GM18505 (cell line): ENCODE results near the gene ADAMTS2.

Experiments used
- ATAC-seq: cut with Tn5 transposase; IDR thresholded peaks from one replicate; pipeline ENCODE4 v1.9.1; 2021; ENCODE audit not compliant: unreplicated experiment
- POLR2A ChIP-seq: IDR thresholded peaks from 4 replicates; pipeline ENCODE4 v1.6.1; 2011; ENCODE audit warnings: borderline replicate concordance; ENCODE audit not compliant: insufficient read depth, insufficient read length; ENCODE audit errors: extremely low read depth

The ADAMTS2 gene

DNA sequence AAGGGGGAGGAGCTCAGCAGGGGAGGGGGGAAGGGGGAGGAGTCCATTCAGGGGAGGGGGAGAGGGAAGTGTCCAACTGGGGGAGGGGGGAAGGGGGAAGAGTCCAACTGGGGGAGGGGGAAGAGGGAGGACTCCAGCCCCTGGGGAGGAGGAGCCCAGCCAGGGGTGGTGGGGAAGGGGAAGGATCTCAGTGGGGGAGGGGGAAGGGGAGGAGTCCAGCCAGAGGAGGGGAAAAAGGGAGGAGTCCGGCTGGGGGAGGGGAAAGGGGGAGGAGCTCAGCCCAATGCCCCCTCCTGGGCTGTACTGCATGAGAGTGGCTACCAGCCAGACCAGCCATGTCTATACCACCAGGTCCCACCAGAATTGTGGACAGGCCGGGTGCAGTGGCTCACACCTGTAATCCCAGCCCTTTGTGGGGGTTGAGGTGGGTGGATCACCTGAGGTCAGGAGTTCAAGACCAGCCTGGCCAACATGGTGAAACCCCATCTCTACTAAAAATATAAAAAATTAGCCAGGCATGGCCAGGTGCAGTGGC is 30.6 kb upstream of the ADAMTS2 start:
- ATAC-seq: no peak
- no peak for TF ChIP-seq POLR2A

DNA sequence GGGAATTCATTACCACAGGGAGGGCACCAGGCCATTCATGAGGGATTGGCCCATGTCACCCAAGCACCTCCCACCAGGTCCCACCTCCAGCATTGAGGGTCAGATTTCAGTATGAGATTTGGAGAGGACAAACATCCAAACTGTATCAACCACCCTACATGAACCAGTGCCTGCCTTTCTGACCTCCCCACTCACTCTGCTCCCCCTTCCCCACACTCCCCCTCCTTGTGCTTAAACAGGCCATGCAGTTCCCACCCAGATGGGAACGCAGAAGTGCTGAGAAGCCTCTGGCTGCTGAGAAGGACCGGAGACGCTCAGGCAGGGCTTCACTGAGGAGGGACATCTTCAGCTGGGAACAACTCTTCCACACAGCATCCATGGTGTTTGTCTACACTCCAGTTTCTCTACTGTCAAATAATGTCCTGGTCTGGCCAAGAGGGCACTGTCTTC is 30.0 kb upstream of the ADAMTS2 start:
- ATAC-seq: no peak
- TF ChIP-seq POLR2A: no peak

DNA sequence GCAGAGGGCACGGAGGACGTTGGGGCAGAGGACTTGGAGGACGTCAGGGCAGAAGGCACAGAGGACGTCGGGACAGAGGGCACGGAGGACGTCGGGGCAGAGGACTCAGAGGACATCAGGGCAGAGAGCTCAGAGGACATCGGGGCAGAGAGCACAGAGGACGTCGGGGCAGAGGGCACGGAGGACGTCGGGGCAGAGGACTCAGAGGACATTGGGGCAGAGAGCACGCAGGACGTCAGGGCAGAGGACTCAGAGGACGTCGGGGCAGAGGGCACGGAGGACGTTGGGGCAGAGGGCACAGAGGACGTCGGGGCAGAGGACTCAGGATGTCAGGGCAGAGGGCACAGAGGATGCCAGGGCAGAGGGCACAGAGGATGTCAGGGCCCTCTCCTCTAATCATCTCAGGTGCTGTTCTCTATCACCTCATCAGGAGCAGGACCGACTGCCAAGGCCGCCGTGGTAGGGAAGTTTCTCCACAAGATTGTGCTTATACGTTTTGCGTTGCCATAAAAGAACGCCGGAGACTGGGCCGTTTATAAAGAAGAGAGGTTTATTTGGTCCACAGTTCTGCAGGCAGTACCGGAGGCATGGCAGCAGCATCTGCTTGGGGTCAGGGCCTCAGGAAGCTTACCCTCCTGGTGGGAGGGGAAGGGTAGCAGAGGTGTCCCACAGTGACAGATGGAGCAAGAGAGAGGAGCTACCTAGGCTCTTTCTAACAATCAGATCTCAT is 29.4 kb upstream of the ADAMTS2 start:
- no peak for TF ChIP-seq POLR2A

DNA sequence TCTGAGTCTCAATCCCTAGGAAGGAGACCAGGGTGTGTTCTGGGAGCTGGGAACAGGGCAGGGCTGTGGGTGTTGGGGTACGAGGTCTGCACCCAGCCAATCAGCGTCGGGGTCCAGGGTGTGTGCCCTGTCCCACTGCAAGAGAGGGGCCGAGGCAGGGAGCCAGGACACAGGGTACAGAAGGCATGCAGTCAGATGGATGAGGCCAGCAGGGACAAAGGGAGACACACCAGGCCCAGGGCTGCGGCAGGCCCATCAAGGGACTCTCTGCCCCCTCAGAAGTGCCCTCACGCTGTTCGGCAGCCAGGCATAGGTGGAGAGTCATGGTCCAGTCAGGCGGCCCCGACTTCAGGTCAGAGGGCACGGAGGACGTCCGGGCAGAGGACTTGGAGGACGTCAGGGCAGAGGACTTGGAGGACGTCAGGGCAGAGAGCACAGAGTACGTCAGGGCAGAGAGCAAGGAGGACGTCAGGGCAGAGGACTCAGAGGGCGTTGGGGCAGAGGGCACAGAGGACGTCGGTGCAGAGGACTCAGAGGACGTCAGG is 28.8 kb upstream of the ADAMTS2 start:
- ATAC-seq: no peak
- no peak for TF ChIP-seq POLR2A

More for the DNA sequence above, 29.4 kb upstream of the ADAMTS2 start:
- no peak for ATAC-seq

DNA sequence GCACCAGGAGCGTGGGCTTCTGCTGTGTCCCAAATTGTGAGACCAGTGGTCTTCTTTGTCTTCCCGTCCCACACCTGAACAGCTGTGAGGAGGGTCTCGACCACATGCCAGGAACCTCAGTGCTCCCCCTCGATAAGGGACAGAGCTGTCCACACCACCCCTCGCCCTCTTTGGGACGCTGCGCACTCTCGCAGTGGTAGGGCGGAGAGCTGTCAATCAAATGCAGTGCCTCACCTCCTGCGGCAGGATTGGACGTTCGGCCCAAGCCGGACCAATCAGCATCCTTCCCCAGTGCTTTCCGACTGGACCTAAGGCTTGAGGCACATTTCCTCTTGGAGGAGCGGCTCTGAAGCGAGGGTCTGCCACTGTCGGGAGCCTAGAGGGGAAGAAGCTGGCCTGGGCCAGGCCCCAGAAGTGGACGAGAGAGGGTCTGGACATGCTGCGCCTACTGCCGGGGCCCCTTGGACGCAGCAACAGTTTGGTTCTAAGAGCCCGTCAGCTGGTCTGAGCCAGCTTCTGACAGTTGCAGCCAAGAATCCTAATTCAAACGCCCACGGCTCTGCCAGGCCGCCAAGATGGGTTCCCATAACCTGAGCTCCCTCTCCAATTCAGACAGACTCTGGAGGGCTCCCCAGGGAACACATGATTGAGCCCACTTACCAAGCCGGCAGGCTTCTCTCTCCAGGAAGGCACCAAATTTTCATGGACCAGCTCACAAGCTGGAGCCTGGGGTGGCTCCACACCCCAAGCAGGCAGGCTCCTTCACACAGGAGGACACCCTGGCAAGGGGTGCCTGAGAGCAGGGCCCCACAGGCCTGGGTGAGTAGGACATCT is 28.1 kb upstream of the ADAMTS2 start:
- no peak for ATAC-seq
- no peak for TF ChIP-seq POLR2A

DNA sequence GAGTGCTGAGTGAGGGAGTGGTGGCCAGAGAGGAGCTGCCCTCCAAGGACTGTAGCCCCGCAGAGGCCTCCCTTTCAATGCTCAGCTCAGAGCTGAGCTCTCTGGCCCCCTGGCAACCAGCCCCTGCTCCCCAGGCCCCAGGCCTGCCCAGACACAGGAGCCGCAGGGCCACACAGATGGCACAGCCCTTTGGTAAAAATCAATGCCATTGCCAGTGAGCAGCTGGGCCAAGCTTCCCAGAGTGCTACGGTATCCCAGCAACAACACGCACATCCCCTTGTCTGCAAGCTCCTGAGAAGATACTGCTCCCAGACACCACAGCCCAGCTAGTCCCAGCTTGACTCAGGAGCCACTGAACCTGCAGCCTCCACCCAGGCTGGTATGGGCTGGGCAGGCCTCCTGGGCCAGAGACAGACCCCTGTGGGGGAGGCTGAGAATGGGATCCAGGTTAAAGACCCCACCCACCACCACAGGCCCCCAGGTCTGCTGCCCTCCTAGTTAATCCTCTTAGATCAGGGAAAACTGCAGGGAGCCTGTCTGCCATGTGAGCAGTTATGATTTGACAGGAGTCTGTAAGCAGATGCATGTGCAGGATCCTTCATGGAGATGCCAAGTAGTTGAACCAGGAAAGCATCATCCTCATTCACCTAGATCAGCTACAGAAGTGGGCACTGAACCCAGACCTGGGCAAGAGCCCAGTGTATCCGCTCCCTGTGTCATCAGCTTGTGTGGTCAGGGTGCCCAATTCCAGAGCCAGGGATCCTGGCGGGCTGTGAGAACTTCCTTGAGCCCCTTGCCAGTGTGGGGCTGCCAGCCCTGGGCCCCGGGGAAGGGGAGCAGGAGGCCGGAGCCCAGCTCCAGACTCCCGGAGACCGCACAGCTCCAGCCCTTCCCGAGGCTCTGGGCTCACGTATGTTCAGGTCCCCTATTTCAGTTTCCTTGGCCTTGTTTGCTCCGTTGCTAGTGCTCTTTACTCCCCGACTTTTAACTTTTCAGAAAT is 26.7 kb upstream of the ADAMTS2 start:
- no peak for ATAC-seq
- no peak for TF ChIP-seq POLR2A

DNA sequence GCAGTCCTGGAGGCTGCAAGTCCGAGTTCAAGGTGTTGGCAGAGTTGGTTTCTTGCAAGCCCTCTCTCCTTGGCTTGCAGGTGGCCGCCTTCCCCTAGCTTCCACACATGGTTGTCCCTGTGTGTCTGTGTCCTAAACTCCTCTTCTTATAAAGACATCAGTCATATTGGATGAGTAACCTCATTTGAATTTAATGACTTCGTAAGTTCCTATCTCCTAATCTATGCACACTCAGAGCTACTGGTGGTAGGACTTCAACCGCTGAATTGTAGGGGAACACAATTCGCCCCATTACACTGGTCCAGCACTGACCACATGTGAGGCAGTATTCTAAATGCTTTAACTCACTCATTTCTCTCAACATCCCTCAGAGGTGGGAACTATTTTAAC is 25.9 kb upstream of the ADAMTS2 start:
- no peak for ATAC-seq
- no peak for TF ChIP-seq POLR2A

DNA sequence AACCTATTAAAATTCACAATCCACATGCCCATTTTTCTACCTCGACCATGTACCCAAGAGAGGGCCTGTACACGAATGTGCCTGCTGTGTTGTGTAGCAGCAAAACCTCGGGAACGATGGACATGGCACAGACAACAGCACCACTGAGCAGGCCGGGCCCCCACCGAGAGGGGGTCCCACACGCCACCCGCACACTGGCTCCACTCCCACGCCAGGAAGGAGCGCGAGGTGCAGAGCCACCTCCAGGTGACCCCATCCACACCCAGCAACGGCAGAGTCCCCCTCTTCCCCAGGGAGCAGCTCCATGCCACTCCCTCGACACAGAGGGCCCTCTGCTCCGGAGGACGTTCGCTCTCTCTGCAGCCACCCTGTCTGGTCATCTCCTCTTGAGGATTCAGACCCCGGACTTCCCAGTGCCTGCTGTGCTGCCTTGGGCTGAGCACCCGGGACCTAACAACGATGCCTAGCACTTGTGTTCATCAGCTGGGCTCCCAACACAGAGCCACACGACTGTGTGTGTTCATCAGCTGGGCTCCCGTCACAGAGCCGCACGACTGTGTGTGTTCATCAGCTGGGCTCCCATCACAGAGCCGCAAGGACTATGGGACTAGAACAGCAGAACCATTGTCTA is 25.3 kb upstream of the ADAMTS2 start:
- no peak for ATAC-seq
- TF ChIP-seq POLR2A: no peak

DNA sequence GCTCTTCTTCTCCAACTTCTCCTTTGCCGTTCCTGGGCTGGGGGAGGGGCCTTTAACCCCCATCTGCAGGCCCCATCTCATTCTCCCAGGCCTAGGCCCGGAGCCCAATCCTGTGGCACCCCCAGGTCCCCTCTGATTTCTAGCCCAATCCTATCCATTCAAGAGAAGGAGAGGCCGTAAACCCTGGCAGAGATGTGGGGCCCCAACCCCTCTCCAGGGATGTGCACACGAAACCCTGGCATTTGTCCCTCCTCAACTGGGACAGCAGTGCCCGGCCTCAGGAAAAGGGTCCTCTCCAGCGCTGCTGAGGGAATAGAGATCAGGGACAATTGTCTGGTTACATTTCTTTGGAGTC is 24.2 kb upstream of the ADAMTS2 start:
- no peak for ATAC-seq
- TF ChIP-seq POLR2A: no peak

DNA sequence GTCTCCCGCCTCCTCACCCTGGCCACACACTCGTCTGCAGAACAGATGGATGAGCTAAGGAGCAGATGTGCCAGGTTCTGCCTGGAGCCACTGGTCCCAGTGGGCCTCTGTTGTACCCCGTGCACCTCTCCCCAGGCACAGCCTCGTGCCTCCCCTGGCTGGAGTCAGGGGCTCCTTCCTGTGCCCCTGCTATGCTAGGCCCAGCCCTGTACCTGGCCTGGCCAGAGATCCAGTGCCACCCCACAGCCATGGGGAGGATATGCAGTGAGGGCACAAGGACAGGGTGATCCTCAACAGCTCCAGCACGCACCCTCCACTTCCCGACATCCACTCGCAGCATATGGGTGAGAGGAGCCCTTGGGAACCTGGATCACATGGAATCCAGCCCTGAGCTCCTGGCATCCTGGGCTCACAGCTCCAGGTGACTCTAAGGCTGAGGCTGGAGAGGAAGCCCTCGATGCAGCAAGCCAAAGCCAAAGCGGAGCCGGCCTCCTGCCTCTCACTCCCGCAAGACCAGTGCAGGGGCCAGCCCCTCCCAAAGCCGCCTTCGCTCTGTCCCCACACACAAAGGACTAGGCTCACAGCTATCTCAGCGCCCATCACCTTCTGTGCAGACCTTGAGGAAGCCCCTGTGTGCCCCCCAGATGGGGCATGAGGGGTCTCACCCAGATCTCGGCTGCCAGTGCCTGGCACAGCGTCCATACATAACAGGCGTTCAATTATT is 23.7 kb upstream of the ADAMTS2 start:
- ATAC-seq: no peak
- no peak for TF ChIP-seq POLR2A

DNA sequence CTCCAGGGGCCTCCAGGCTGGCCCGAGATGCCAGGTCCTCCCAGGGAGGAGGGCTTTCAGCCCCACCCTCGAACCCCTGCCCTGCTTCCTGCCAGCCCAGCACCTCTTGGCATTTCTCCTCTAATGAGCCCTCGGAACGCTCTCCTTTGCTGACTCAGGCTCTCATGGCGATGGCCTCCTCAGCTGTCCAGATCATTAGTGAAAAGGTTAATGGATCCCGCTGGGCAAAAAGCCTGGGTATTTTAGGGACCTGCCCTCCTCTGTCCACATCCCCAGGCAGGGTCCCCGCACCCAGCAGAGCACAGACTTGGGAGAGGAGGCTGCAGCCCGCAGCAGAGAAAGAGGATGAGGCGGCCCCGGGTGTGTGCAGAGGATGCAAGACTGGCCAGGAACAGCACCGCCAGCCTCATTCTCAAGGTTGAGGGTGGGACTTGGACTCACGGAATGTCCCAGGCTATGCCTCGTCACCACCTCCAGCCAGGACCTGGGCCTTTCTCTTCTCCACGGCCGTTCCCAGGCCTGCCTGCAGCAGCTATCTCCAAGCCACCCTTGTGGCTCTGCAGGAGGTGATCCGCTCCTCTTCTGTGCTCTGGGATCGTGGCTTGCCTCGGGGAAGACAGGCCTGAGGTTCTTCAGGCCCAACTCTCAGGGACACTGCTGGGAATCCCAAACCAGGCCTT is 23.0 kb upstream of the ADAMTS2 start:
- no peak for TF ChIP-seq POLR2A
- no peak for ATAC-seq
